B cell (primary cell): ENCODE data around the gene MME. TPM values are rescaled to one million over a fixed set of nuclear protein-coding genes. Genes with fewer than 3 reads are reported as not detected.

Experiments
- ATAC-seq: fragments of 200-7000 bp; cut with Tn5 transposase; one replicate; pipeline ENCODE4 v1.10.0; 2021; ENCODE audit warnings: low read depth, mild to moderate bottlenecking, moderate number of reproducible peaks, moderate library complexity
- CTCF ChIA-PET: fragments of 350-600 bp; sonication (Branson Sonifier 250); formaldehyde crosslinking; loops from one replicate; lab custom pipeline; 2021; ENCODE audit warnings: antibody characterized with exemption, inconsistent platforms; lab: Charles Lee
- POLR2A ChIA-PET: fragments of 350-600 bp; sonication (Branson Sonifier 250); formaldehyde crosslinking; loops from one replicate; lab custom pipeline; 2021; ENCODE audit warnings: antibody characterized with exemption; lab: Charles Lee
- DNase-seq: peaks from one replicate; pipeline ENCODE4 v3.0.0; 2013
- H2AFZ ChIP-seq: 2 replicates; pipeline ENCODE4 v1.6.1; 2012; ENCODE audit warnings: mild to moderate bottlenecking, low read depth, low read length; ENCODE audit not compliant: insufficient read depth, poor library complexity, severe bottlenecking
- H3K27ac ChIP-seq, 2 donors: 1 replicate in 1 of 2; 2 replicates in 1 of 2; pipeline ENCODE4 v1.5.1; 2012 to 2013; ENCODE audit warnings: low read length in 2 of 2, mild to moderate bottlenecking in 2 of 2, moderate library complexity in 1 of 2
- H3K27me3 ChIP-seq, 4 experiments: fragments of 200-600 bp in 1 of 4; sonication (generic) in 1 of 4; replicated peaks in 1 of 4; 1 replicate in 2 of 4; 2 replicates in 2 of 4; pipeline versions ENCODE4 v1.6.1 to v1.7.0; 2013 to 2016; ENCODE audit warnings: low read length in 3 of 4, mild to moderate bottlenecking in 2 of 4, mixed read lengths in 1 of 4, moderate library complexity in 1 of 4; ENCODE audit not compliant: insufficient read depth in 4 of 4, control insufficient read depth in 3 of 4; ENCODE audit errors: control extremely low read depth in 1 of 4
- H3K36me3 ChIP-seq, 2 experiments: replicated peaks in 1 of 2; 1 replicate in 1 of 2; 2 replicates in 1 of 2; pipeline versions ENCODE4 v1.6.1 to v1.7.1; 2013; ENCODE audit warnings: low read length in 1 of 2; ENCODE audit not compliant: insufficient read depth in 2 of 2, control insufficient read depth in 1 of 2; ENCODE audit errors: control extremely low read depth in 1 of 2, extremely low read depth in 1 of 2
- H3K4me1 ChIP-seq, 2 donors: fragments of 200-600 bp in 1 of 2; sonication (generic) in 1 of 2; 1 replicate in 1 of 2; 2 replicates in 1 of 2; pipeline versions ENCODE4 v1.5.1 to v1.6.1; 2013 to 2017; ENCODE audit warnings: low read length in 2 of 2; ENCODE audit not compliant: control insufficient read depth in 2 of 2, insufficient read depth in 2 of 2
- H3K4me2 ChIP-seq: replicated peaks from 2 replicates; pipeline ENCODE3; 2012; ENCODE audit warnings: mild to moderate bottlenecking, low read depth, low read length; ENCODE audit not compliant: poor library complexity, severe bottlenecking
- H3K4me3 ChIP-seq, 5 experiments: fragments of 200-600 bp in 1 of 5; sonication (generic) in 1 of 5; 1 replicate in 3 of 5; 2 replicates in 2 of 5; pipeline versions ENCODE4 v1.5.1 to v1.7.0; 2011 to 2016; ENCODE audit warnings: low read length in 4 of 5, mild to moderate bottlenecking in 4 of 5, low read depth in 2 of 5, control low read depth in 1 of 5, moderate library complexity in 1 of 5; ENCODE audit not compliant: insufficient read depth in 1 of 5; ENCODE audit errors: control extremely low read depth in 1 of 5, extremely low read depth in 1 of 5
- H3K79me2 ChIP-seq: fragments of 200-600 bp; sonication (generic); one replicate; pipeline ENCODE4 v1.6.0; 2016; ENCODE audit warnings: low read length; ENCODE audit not compliant: control insufficient read depth, insufficient read depth
- H3K9ac ChIP-seq: fragments of 200-600 bp; sonication (generic); 2 replicates; pipeline ENCODE4 v1.6.1; 2017; ENCODE audit warnings: mild to moderate bottlenecking, low read length, moderate library complexity
- H3K9me3 ChIP-seq, 3 donors: one replicate each; pipeline versions ENCODE4 v1.6.1 to v1.7.1; 2013; ENCODE audit warnings: low read length in 2 of 3; ENCODE audit not compliant: control insufficient read depth in 2 of 3, insufficient read depth in 1 of 3; ENCODE audit errors: control extremely low read depth in 1 of 3
- H4K20me1 ChIP-seq: 2 replicates; pipeline ENCODE4 v1.6.0; 2012; ENCODE audit warnings: mild to moderate bottlenecking, low read length; ENCODE audit not compliant: insufficient read depth, control insufficient read depth, poor library complexity, severe bottlenecking
- H3K27ac Mint-ChIP-seq: one replicate; pipeline ENCODE4 v1.8.0; 2021; ENCODE audit warnings: mixed read lengths
- H3K27me3 Mint-ChIP-seq: one replicate; pipeline ENCODE4 v1.8.0; 2021; ENCODE audit warnings: mixed read lengths
- H3K4me1 Mint-ChIP-seq: one replicate; pipeline ENCODE4 v1.8.0; 2021; ENCODE audit warnings: mixed read lengths
- H3K4me3 Mint-ChIP-seq: one replicate; pipeline ENCODE4 v1.8.0; 2021; ENCODE audit warnings: mixed read lengths
- H3K9me3 Mint-ChIP-seq: one replicate; pipeline ENCODE4 v1.8.0; 2022; ENCODE audit warnings: mixed read lengths; ENCODE audit not compliant: insufficient read depth
- CTCF ChIP-seq: fragments of 200-600 bp; IDR thresholded peaks from one replicate; pipeline ENCODE4 v1.8.0; 2022; ENCODE audit warnings: antibody characterized with exemption, mild to moderate bottlenecking
- EZH2 ChIP-seq: IDR thresholded peaks from 2 replicates; pipeline ENCODE4 v1.6.1; 2012; ENCODE audit warnings: borderline replicate concordance, low read depth, mild to moderate bottlenecking, moderate library complexity, low read length; ENCODE audit not compliant: insufficient read depth, poor library complexity, severe bottlenecking
- WGBS: methylation state at CpG from one replicate; pipeline ENCODE4 v1.1.5; 2013; ENCODE audit warnings: missing lambda C conversion rate; ENCODE audit not compliant: insufficient coverage; 5-methylcytosine and 5-hydroxymethylcytosine counted together
- intact Hi-C: fragments of 100-400 bp; cut with micrococcal nuclease; formaldehyde crosslinking; loops from one replicate; pipeline ENCODE4 v1.10.0; 2022
- polyA plus RNA-seq: library from polyadenylated mRNA; depleted of rRNA; stranded (reverse); fragments of >200 nt; gene quantifications from 2 replicates; pipeline ENCODE4 v1.2.3, GENCODE V29; 2012
- total RNA-seq, 2 donors: library from RNA; stranded (reverse); fragments of 120-200 nt in 1 of 2; gene quantifications; 1 replicate in 1 of 2; 2 replicates in 1 of 2; pipeline versions ENCODE4 v1.2.3 to v1.2.4, GENCODE V29; 2013 to 2022

MME gene
- total and polyA plus RNA-seq, 2 donors (not counting 1 experiment from before 2014, with no cell fraction given): 0.88 to 11.2 TPM

GRCh38 chr3:155231792-155232191 is 151.7 kb downstream of the MME start:
- H3K27ac Mint-ChIP-seq: no peak overlapping the region
- ATAC-seq: no peak
- DNase-seq: no peak

GRCh38 chr3:155232605-155233004 is 152.5 kb downstream of the MME start:
- TF ChIP-seq EZH2 (no peak), CTCF (no peak)
- 64% methylated on average over 2 of the region's 3 CpGs for WGBS
- no peaks in the 10 kb centered on the region for H3K27me3 ChIP-seq
- Mint-ChIP-seq H3K4me1 (no peaks in the 10 kb centered on the region), H3K27ac (no peak overlapping the region), H3K27me3 (no peaks in the 10 kb centered on the region), H3K9me3 (no peaks in the 10 kb centered on the region), H3K4me3 (no peak overlapping the region)
- H3K36me3 ChIP-seq: no peaks in the 10 kb centered on the region
- intact Hi-C loops: no loop called here
- ATAC-seq (no peak), DNase-seq (no peak)
- H3K9ac ChIP-seq: no peak overlapping the region
- H3K27ac ChIP-seq: no peak overlapping the region
- H3K4me3 ChIP-seq: no peak overlapping the region
- H3K79me2 ChIP-seq: no peaks in the 10 kb centered on the region
- CTCF ChIA-PET: no interaction called here
- no peaks in the 10 kb centered on the region for H3K9me3 ChIP-seq
- POLR2A ChIA-PET: no interaction called here
- H3K4me2 ChIP-seq: no peak overlapping the region
- H2AFZ ChIP-seq: no peak overlapping the region
- no peaks in the 10 kb centered on the region for H3K4me1 ChIP-seq
- no peaks in the 10 kb centered on the region for H4K20me1 ChIP-seq

More at GRCh38 chr3:155231792-155232191, 151.7 kb downstream of the MME start:
- H3K9me3 Mint-ChIP-seq: no peaks in the 10 kb centered on the region
- no peak for TF ChIP-seq CTCF
- Histone ChIP-seq H3K4me2 (no peak overlapping the region), H3K36me3 (no peaks in the 10 kb centered on the region), H3K9me3 (no peaks in the 10 kb centered on the region), H3K4me1 (no peaks in the 10 kb centered on the region), H3K79me2 (no peaks in the 10 kb centered on the region), H2AFZ (no peak overlapping the region), H4K20me1 (no peaks in the 10 kb centered on the region), H3K9ac (no peak overlapping the region), H3K4me3 (no peak overlapping the region), H3K27me3 (no peaks in the 10 kb centered on the region), H3K27ac (no peak overlapping the region)
- H3K27me3 Mint-ChIP-seq: no peaks in the 10 kb centered on the region
- WGBS: 20% methylated on average over 2 of the region's 2 CpGs
- CTCF ChIA-PET: no interaction called here
- intact Hi-C loops: no loop called here
- no peak overlapping the region for H3K4me3 Mint-ChIP-seq
- no peaks in the 10 kb centered on the region for H3K4me1 Mint-ChIP-seq
- POLR2A ChIA-PET: no interaction called here
